Pericardium fibroblast (primary cell): Measurements from ENCODE around the gene NYAP1. TPM values are rescaled to one million over a fixed set of nuclear protein-coding genes. Genes with fewer than 3 reads are reported as not detected.

ENCODE experiments used
- total RNA-seq: library from RNA; depleted of rRNA; stranded (reverse); fragments of >200 nt; gene quantifications from 2 replicates; pipeline ENCODE4 v1.2.3, GENCODE V29; 2015

Gene NYAP1
- total RNA-seq: 2.6 and 3.4 TPM in 2 replicates

GRCh38 chr7:100483722-100484672 is at the start of gene NYAP1:
Gene NYAP1, plus strand, starts transcription at chr7:100483927. Its CDS starts 1,385 bp downstream, at chr7:100485312.

GRCh38 chr7:100464210-100464660 is 19.5 kb upstream of the NYAP1 start, which contains the start of gene SPACDR:
Gene SPACDR, minus strand, starts transcription at chr7:100464260. Its CDS starts 235 bp downstream, at chr7:100464025.

GRCh38 chr7:100478958-100479660 is 4.6 kb upstream of the NYAP1 start, which contains the start of gene TSC22D4:
Gene TSC22D4, minus strand, starts transcription at chr7:100479214. Its CDS starts 1,176 bp downstream, at chr7:100478038.

GRCh38 chr7:100538654-100539435 is 55.1 kb downstream of the NYAP1 start, which contains the start of gene AGFG2:
Gene AGFG2, plus strand, starts transcription at chr7:100539203. Its CDS starts 144 bp downstream, at chr7:100539347.

Other genes with a start within 250 kb of the NYAP1 start
- gene SPDYE3, start 176.2 kb upstream of the NYAP1 start, total RNA-seq: not detected in 2 replicates
- gene PILRB, start 125.8 kb upstream of the NYAP1 start, total RNA-seq: 6.8 and 12.7 TPM in 2 replicates
- 2.2 and 5.6 TPM in 2 replicates for gene PILRA, start 110.4 kb upstream of the NYAP1 start, total RNA-seq
- 0.58 and 2.4 TPM in 2 replicates for gene ZCWPW1, start 55.2 kb upstream of the NYAP1 start, total RNA-seq
- 25.7 and 32.7 TPM in 2 replicates for gene MEPCE, start 54.1 kb upstream of the NYAP1 start, total RNA-seq
- 23.6 and 33.3 TPM in 2 replicates for gene PPP1R35, start 47.4 kb upstream of the NYAP1 start, total RNA-seq
- 8.4 TPM in 1 of 2 replicates, not detected in the other for gene SPACDR, start 19.7 kb upstream of the NYAP1 start, total RNA-seq
- gene TSC22D4, start 4.7 kb upstream of the NYAP1 start, total RNA-seq: 48.1 and 49.1 TPM in 2 replicates
- gene AGFG2, start 55.3 kb downstream of the NYAP1 start, total RNA-seq: 20.5 and 38.2 TPM in 2 replicates
- 0.93 and 2.4 TPM in 2 replicates for gene SAP25, start 90.0 kb downstream of the NYAP1 start, total RNA-seq
- gene LRCH4, start 102.2 kb downstream of the NYAP1 start, total RNA-seq: 46.8 and 48.4 TPM in 2 replicates
- 0.12 TPM in 1 of 2 replicates, not detected in the other for gene FBXO24, start 102.4 kb downstream of the NYAP1 start, total RNA-seq
- 579 and 757 TPM in 2 replicates for gene PCOLCE, start 118.4 kb downstream of the NYAP1 start, total RNA-seq
- 15.6 and 21.6 TPM in 2 replicates for gene MOSPD3, start 128.6 kb downstream of the NYAP1 start, total RNA-seq
- 0.47 TPM in 1 of 2 replicates, not detected in the other for gene TFR2, start 157.6 kb downstream of the NYAP1 start, total RNA-seq
- gene ACTL6B, start 172.5 kb downstream of the NYAP1 start, total RNA-seq: not detected in 2 replicates
- 201 and 244 TPM in 2 replicates for gene GNB2, start 189.8 kb downstream of the NYAP1 start, total RNA-seq
- gene GIGYF1, start 210.3 kb downstream of the NYAP1 start, total RNA-seq: 13.8 and 18.6 TPM in 2 replicates
- 25.4 and 34.2 TPM in 2 replicates for gene POP7, start 222.2 kb downstream of the NYAP1 start, total RNA-seq
- gene EPO, start 236.5 kb downstream of the NYAP1 start, total RNA-seq: not detected in 2 replicates
- gene ZAN, start 249.7 kb downstream of the NYAP1 start, total RNA-seq: not detected in 2 replicates